GM18868 (cell line): Measurements from ENCODE around the gene NOXA1.
"Not testable (repeated sequence)": the region's sequence is repeated elsewhere in the genome, so short reads cannot be mapped to it uniquely, and the experiment has no call there.

ENCODE experiments used
- ATAC-seq: cut with Tn5 transposase; IDR thresholded peaks from one replicate; pipeline ENCODE4 v1.9.1; 2021; ENCODE audit warnings: mild to moderate bottlenecking, moderate library complexity; ENCODE audit not compliant: unreplicated experiment

The NOXA1 gene

DNA sequence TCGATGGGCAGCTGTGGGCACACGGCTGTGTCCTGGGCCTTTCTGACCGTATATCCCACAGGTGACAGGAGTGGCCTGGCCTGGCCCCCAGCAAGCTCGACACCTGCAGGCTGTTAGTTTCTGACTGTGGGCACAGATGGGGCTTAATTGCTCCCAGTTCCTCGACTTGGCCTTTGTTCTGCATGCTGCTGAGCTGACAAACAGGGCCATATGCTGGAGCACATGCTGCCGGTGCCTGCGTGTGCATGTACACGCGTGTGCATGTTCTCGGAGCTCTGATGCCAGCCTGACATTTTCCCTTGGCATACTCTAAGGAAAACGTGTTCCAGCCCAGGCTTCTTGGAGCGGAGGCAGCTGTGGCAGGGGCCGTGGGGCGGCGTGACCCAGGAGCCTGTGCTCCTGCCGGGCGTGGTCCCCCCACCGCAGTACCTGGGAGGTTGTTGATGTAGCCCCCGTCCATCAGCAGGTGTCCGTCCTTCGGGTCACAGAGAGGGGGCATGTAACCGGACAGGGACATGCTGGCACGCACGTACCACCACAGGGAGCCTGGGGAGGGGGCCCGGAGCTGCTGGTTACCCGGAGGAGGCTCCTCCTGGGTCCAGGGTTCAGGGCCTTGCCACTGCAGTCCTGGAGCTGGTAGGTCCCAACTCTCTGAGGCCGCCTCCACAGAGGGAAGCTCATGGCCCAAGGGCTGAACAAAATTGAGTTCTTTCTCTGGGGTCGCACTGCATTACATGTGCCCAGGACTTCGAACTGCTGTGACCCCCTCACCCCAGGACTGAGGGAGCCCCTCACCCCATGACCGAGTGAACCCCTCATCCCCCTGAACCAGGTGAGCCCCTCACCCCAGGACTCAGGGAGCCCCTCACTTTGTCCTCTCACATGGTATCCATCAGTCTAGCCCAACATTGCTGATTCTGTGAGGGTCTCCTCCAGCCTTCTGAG is 40.1 kb downstream of the NOXA1 start:
- ATAC-seq: no peak

DNA sequence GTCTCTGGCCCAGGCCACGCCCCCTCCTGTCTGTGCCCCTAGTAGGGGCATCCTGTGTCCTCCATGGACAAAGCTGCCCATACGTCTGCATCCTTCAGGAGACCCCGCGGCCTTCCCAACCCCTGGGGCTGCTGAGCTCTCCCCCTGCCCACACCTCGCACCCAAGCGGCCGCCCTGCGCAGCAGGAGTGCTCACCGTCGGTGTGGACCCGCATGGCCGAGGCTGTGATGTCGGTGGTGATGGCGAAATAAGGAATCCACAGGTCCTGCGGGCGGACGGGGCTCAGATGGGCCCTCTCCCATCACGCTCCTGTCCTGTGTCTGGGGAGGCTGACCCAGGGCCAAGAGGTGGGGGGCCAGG is 40.7 kb downstream of the NOXA1 start:
- no peak for ATAC-seq

- ATAC-seq: no peak
Observed at GRCh38 chr9:137464291-137464999, 41.3 kb downstream of the NOXA1 start.

DNA sequence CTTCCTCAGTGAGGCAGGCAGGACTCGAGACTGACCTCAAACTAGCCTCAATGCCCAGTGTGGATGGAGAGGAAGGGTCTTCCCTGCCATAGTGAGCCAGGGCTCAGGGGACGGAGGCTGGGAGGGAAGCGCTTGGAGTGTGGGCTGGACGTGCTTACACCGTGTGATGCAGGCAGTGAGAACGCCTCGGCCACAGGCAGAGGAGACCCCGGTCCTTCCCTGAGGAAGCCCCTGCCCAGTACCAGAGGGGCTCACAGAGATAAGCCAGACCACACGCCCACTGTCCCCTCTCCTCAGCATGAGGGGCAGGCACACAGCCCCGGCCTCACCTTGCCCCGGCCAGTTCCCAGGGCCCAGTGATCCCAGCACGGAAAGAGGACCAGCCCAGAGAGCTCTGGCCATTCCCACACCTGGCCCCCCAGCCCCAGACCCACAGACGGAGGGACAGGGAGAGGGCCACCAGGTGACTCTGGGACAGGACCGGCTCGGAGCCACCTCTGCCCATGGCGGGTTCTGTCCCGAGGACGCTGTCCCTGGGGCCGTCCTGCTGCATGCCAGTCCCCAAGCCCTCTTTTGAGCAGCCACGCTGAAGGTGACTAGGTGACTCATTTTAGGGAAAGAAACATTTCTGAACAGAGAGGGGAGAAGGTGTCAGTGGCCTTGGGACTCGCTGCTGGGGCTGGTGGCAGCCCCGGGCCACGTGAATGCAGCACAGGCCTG is 42.0 kb downstream of the NOXA1 start:
- no peak for ATAC-seq

- no peak for ATAC-seq
Observed at GRCh38 chr9:137465720-137466388, 42.7 kb downstream of the NOXA1 start.

- ATAC-seq: not testable (repeated sequence)
Observed at GRCh38 chr9:137466389-137467085, 43.3 kb downstream of the NOXA1 start.

GRCh38 chr9:137467161-137467581 is 44.0 kb downstream of the NOXA1 start:
- no peak for ATAC-seq

DNA sequence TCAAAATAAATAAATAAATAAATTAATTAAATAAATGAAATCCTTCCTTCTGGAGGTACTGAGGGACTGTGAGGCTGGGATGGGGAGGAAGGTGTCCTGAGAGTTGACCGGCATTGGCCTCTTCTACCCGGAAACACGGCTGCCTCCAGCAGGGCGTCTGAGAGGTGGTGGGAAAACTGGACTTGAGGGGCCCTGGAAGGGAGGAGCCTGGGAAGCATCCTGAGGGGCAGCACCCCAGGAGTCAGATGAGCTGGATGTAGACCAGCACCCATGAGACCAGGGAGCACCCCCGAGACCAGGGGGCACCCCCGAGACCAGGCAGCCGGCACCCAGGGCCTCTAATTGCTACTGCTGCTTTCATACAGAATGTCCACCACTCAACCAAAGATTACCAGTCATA is 44.7 kb downstream of the NOXA1 start:
- ATAC-seq: no peak

- no peak for ATAC-seq
Observed at GRCh38 chr9:137470785-137471184, 47.6 kb downstream of the NOXA1 start.

DNA sequence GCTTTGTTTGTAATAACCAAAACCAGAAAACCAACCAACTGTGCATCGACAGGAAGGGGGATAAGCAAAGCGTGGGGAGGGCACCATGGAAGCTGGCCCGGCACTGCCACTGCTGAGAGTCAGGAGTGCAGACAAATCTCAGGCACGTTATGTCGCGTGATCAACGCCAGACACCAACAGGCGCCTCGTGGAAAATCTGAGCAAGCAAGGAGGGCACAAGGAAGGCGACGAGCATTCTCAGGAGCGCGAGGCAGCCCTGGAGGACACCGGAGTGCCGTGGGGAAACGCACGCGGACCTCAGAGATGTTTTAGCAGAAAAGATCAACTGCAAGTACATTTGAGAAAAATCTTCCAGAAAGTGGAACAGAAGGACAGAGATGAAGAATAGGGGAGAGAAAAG is 51.1 kb downstream of the NOXA1 start:
- no peak for ATAC-seq

GRCh38 chr9:137475666-137476065 is 52.5 kb downstream of the NOXA1 start:
- no peak for ATAC-seq

- no peak for ATAC-seq
Observed at GRCh38 chr9:137476856-137477255, 53.7 kb downstream of the NOXA1 start.

DNA sequence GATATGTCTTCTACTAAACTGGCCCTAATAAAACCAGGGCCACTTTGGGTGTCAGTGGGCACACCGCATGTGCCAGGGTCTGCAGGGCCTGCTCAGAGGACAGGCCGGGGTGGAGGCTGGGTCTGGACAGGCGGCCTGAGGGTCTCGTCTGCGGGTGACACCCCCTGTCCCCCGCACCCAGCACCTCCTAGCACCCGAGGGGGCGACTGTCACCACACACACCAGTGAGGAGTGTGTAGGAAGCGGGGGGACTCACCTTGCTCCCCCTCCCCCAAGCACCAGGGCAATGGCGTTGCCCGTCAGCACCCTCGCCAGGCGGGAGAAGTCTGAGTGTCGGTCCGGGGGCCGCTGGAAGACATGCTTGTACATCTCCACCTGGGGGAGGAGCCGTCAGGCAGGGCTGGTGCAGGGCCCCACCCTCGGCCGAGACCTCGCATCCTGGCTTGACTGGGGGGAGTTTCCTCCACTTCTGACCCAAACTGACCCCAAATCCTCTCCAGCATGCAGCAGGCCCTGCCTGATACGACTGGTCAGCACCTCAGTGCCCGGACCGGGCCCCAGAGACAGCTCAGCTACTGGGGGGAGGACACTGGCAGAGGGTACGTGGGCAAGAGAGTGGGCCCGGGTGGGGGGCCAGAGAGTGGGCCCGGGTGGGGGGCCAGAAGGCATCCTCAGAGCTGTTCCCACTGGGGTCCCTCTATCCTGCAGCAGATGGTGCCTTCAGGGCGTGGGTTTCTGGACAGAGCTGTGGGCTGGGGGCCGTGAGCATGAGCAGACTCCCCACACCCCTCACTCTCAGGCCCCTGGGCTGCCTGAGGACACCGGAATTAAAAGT is 54.8 kb downstream of the NOXA1 start:
- no peak for ATAC-seq

DNA sequence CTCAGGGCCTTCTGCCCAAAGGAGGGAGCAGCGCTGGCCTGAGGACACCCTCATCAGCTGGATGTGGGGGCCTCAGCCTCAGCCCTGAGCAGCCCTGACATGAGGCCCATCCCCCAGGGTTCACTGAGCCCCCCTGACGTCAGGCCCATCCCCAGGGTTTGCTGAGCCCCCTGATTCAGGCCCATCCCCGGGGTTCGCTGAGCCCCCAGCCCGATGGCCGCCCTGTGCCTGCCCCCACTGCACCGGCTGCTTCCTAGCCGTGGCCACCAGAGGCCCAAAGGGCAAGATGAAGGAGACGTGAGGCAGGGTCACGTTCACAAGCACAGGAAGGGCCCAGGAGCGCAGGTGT is 55.4 kb downstream of the NOXA1 start:
- no peak for ATAC-seq

- no peak for ATAC-seq
Observed at GRCh38 chr9:137478962-137479861, 56.0 kb downstream of the NOXA1 start.

DNA sequence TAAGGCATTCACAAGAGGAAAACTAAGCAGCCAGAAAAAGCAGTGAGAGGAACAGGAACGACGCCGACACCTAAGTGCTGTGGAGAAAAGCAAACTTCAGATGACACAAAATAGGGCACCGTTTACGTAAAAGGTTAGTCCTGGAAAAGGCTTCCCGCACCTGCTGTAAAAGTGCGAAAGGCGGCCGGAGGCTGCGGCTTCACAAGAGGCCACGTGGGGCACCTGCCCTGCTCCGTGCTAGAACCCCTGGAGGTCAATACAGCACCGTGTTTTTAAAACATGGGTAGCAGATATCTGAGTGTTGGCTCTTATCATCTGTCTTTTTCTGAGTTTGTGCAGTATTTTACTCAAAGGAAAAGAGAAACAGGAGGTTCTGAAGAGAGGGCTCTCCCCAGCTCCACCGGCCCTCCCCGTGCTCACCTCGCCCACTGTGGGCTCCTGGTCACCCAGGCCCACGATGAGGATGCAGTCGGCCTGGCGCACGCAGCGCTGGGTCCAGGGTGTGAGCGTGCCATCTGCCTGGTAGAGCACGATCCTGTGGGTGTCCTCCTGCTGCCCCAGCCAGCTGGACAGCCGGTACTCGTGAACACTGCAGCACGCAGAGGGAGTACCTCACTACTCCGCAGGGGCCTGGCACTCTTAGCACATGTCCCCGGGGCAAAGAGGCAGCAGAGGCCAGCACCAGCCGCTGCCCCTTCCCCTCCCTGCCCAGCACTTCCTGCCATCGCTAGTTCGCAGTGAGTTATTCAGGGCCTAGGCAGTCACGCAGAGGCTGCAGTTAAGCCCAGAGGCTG is 56.9 kb downstream of the NOXA1 start:
- ATAC-seq: no peak
